Calu3 (cell line): Measurements from ENCODE around the gene GARS1. TPM values are rescaled to one million over a fixed set of nuclear protein-coding genes. Genes with fewer than 3 reads are reported as not detected.

ENCODE experiments used
- BruUV-seq: library from RNA; stranded (reverse); fragments of 400-500 nt; replicated peaks from 2 replicates; lab custom pipeline; 2021; lab: Mats Ljungman, UMichigan
- CTCF ChIA-PET: fragments of 300-600 bp; sonication (Branson Sonifier 250); formaldehyde crosslinking; loops from one replicate; lab custom pipeline; 2022; ENCODE audit warnings: antibody characterized with exemption; lab: Charles Lee
- DNase-seq: peaks from one replicate; pipeline ENCODE4 v3.0.0; 2022
- H3K27ac Mint-ChIP-seq: one replicate; pipeline ENCODE4 v1.8.0; 2022; ENCODE audit warnings: mixed read lengths; ENCODE audit not compliant: unreplicated experiment
- H3K27me3 Mint-ChIP-seq: one replicate; pipeline ENCODE4 v1.8.0; 2022; ENCODE audit warnings: mixed read lengths; ENCODE audit not compliant: unreplicated experiment
- H3K36me3 Mint-ChIP-seq: one replicate; pipeline ENCODE4 v1.8.0; 2022; ENCODE audit warnings: mild to moderate bottlenecking, moderate library complexity, mixed read lengths; ENCODE audit not compliant: insufficient read depth, unreplicated experiment
- H3K4me1 Mint-ChIP-seq: one replicate; pipeline ENCODE4 v1.8.0; 2022; ENCODE audit warnings: mild to moderate bottlenecking, low read depth, mixed read lengths; ENCODE audit not compliant: unreplicated experiment
- H3K4me3 Mint-ChIP-seq: one replicate; pipeline ENCODE4 v1.8.0; 2022; ENCODE audit warnings: mild to moderate bottlenecking, low read depth, moderate library complexity, mixed read lengths; ENCODE audit not compliant: unreplicated experiment
- H3K9me3 Mint-ChIP-seq: one replicate; pipeline ENCODE4 v1.8.0; 2022; ENCODE audit warnings: low read depth, mixed read lengths; ENCODE audit not compliant: unreplicated experiment
- intact Hi-C: fragments of 100-400 bp; cut with micrococcal nuclease; formaldehyde crosslinking; loops from one replicate; pipeline ENCODE4 v1.10.0; 2022; ENCODE audit not compliant: unreplicated experiment
- total RNA-seq: library from RNA; stranded (reverse); gene quantifications from 2 replicates; pipeline ENCODE4 v1.2.3, GENCODE V29; 2022
- TF ChIP-seq, protein P1 (sequence below): fragments of 200-600 bp; IDR thresholded peaks from one replicate; pipeline ENCODE4 v1.8.0; 2022; ENCODE audit warnings: antibody characterized with exemption; ENCODE audit not compliant: unreplicated experiment

The GARS1 gene
- total RNA-seq, 1 experiment from 2014 or later = 283 TPM

DNA sequence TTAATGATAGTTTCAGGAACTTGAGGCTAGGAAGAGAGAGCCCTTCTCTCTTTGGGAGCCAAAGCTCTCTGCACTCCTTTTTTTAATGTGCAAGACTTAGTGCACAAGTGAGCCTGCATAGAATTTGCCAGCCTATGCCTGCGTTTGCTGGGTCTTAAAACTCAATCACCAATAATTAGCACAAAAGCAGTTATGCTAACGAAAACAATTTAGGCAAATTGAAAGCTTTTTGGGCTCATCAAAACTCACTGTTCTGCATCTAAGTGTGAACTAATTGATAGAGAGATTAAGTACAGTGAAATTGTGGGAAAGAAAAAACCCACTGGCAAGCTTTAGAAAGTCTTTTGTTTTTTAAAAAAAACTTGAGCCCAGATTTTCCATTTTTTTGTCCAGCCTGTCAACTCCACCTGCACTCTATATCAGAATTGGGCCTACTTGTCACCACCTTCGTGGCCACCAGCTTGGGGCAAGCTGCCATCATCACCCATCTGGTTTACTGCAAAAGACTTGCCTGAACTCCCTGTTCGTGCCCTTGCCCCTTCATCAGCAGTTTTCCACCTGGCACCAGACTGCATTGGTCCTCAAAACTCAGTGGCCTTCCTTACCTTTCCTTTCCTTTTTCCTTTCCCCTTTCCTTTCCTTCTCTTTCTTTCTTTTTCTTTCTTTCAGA lies 49.7 kb downstream of the GARS1 start:
- H3K27ac Mint-ChIP-seq = peak overlapping the region; percentile 6
- TF ChIP-seq, protein P1, sequence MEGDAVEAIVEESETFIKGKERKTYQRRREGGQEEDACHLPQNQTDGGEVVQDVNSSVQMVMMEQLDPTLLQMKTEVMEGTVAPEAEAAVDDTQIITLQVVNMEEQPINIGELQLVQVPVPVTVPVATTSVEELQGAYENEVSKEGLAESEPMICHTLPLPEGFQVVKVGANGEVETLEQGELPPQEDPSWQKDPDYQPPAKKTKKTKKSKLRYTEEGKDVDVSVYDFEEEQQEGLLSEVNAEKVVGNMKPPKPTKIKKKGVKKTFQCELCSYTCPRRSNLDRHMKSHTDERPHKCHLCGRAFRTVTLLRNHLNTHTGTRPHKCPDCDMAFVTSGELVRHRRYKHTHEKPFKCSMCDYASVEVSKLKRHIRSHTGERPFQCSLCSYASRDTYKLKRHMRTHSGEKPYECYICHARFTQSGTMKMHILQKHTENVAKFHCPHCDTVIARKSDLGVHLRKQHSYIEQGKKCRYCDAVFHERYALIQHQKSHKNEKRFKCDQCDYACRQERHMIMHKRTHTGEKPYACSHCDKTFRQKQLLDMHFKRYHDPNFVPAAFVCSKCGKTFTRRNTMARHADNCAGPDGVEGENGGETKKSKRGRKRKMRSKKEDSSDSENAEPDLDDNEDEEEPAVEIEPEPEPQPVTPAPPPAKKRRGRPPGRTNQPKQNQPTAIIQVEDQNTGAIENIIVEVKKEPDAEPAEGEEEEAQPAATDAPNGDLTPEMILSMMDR = no peak
- peaks cover 62% of the 10 kb centered on the region for H3K36me3 Mint-ChIP-seq
- DNase-seq = no peak
- H3K4me1 Mint-ChIP-seq = peaks cover 9% of the 10 kb centered on the region
- no peak overlapping the region for H3K4me3 Mint-ChIP-seq
- CTCF ChIA-PET = no interaction called here
- BruUV-seq = no TSS peak
- no peaks in the 10 kb centered on the region for H3K9me3 Mint-ChIP-seq
- intact Hi-C loops = no loop called here
- H3K27me3 Mint-ChIP-seq = no peaks in the 10 kb centered on the region

- Mint-ChIP-seq H3K4me1 (peaks cover 9% of the 10 kb centered on the region), H3K9me3 (no peaks in the 10 kb centered on the region), H3K36me3 (peaks cover 64% of the 10 kb centered on the region), H3K4me3 (no peak overlapping the region), H3K27me3 (no peaks in the 10 kb centered on the region), H3K27ac (peak overlapping the region; percentile 6)
- no TSS peak for BruUV-seq
- CTCF ChIA-PET = interaction anchor here (0.9 kb wide), 1 partner anchor 18 kb away, joined by 3 read pairs; no protein-coding TSS in a partner anchor
- DNase-seq = no peak
- TF ChIP-seq, protein P1 = no peak
- intact Hi-C loops = no loop called here
Measured at GRCh38 chr7:30645661-30646060, 51.0 kb downstream of the GARS1 start.

DNA sequence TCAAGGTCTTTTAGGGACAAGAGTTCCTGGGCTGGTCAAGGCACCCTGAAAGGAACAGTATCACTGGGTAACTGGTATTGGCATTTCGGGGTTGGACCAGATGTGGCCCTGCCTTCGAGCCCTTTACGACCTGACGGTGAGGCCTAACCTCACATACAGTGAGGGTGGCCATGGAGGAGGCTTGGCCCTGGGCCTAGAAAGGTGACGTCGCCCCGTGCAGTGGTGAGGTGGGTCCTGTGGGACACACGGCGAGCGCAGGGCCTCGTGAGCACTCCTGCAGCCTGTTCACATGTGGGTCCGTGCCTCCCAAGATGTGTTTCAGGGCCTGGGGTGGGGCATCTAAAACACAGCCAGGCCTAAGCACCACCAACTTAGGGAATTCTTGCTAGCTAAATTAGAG lies 51.5 kb downstream of the GARS1 start:
- H3K4me3 Mint-ChIP-seq = no peak overlapping the region
- H3K9me3 Mint-ChIP-seq = no peaks in the 10 kb centered on the region
- H3K27me3 Mint-ChIP-seq = no peaks in the 10 kb centered on the region
- H3K36me3 Mint-ChIP-seq = peaks cover 64% of the 10 kb centered on the region
- BruUV-seq = no TSS peak
- no peak overlapping the region for H3K27ac Mint-ChIP-seq
- no peak for DNase-seq
- intact Hi-C loops = no loop called here
- CTCF ChIA-PET = no interaction called here
- peaks cover 9% of the 10 kb centered on the region for H3K4me1 Mint-ChIP-seq
- TF ChIP-seq, protein P1 = no peak

- Mint-ChIP-seq H3K9me3 (no peaks in the 10 kb centered on the region), H3K4me1 (peaks cover 9% of the 10 kb centered on the region), H3K27ac (no peak overlapping the region), H3K4me3 (no peak overlapping the region), H3K27me3 (no peaks in the 10 kb centered on the region), H3K36me3 (peaks cover 62% of the 10 kb centered on the region)
- CTCF ChIA-PET = no interaction called here
- intact Hi-C loops = no loop called here
- DNase-seq = no peak
- BruUV-seq = no TSS peak
- TF ChIP-seq, protein P1 = no peak
Measured at GRCh38 chr7:30647589-30648364, 53.1 kb downstream of the GARS1 start.
